T-helper 22 cell (primary cell): ENCODE measurements around the gene XRCC2.

ENCODE experiments used
- DNase-seq: peaks from one replicate; pipeline ENCODE4 v3.0.0-alpha.2; 2020; ENCODE audit warnings: low read depth

Gene XRCC2

DNA sequence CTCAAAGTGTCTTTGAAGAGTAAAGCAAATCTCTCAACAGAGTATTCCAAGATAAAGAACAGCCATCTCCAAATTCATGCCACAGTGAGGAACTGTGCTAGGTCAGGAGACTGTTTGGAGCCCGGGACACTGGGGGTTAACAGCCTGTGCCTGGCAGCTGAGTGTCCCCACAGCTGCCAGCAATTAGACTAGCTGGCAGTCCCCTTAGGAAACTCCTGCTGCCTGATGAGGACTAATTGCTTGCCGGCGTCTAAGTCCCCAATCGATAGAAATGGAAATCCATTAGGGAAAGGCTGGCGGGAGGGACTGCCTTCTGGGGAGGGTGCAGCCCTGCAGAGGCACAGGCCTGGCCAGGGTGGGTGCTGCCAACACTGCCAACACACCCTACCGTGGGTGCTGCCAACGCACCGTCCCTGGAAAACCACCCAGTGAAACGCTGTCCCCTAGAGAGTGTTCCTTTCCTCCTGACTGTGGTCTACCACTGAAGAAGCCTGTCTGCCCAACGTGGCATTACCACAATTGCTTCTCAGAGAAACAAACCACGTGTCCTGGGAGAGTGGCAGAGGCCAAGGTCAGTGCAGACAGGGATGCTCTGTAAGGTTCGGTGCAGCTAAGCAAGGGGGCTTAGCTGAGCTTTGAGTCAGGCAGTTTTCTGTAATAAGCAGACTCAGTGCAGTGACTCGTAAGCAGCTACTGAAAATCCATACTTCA, 60.8 kb downstream of the XRCC2 start:
- no peak for DNase-seq

- DNase-seq = no peak
Measured at GRCh38 chr7:152608656-152609055, 67.3 kb downstream of the XRCC2 start.

- no peak for DNase-seq
Measured at GRCh38 chr7:152608208-152608607, 67.7 kb downstream of the XRCC2 start.

GRCh38 chr7:152607007-152607406, 68.9 kb downstream of the XRCC2 start:
- DNase-seq = no peak

GRCh38 chr7:152602962-152603361, 73.0 kb downstream of the XRCC2 start:
- no peak for DNase-seq

- no peak for DNase-seq
Measured at GRCh38 chr7:152601305-152601798, 74.6 kb downstream of the XRCC2 start.

DNA sequence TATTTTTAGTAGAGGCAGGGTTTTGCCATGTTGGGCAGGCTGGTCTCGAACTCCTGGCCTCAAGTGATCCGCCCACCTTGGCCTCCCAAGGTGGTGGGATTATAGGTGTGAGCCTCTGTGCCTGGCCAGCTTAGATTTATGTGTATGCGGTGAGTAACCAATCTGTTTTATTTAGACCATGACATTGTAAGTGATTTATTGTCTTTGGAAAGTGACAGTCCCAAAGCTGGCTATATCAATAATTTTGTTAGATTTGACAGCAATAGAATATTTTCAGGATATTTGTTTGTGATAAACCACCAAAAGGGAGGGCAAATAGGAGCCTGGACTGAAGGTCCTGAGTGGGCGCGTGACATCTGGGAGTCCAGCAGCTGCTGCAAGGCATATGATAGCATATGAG, 75.7 kb downstream of the XRCC2 start:
- no peak for DNase-seq

- no peak for DNase-seq
Measured at GRCh38 chr7:152597507-152597906, 78.4 kb downstream of the XRCC2 start.

GRCh38 chr7:152596824-152597223, 79.1 kb downstream of the XRCC2 start:
- DNase-seq = no peak
